GM18870 (cell line): ENCODE measurements around the gene KLHL29.
"Not testable (repeated sequence)": the region's sequence is repeated elsewhere in the genome, so short reads cannot be mapped to it uniquely, and the experiment has no call there.

Source experiments
- ATAC-seq: cut with Tn5 transposase; IDR thresholded peaks from one replicate; pipeline ENCODE4 v1.9.1; 2021; ENCODE audit warnings: moderate library complexity; ENCODE audit not compliant: unreplicated experiment

KLHL29 gene

DNA sequence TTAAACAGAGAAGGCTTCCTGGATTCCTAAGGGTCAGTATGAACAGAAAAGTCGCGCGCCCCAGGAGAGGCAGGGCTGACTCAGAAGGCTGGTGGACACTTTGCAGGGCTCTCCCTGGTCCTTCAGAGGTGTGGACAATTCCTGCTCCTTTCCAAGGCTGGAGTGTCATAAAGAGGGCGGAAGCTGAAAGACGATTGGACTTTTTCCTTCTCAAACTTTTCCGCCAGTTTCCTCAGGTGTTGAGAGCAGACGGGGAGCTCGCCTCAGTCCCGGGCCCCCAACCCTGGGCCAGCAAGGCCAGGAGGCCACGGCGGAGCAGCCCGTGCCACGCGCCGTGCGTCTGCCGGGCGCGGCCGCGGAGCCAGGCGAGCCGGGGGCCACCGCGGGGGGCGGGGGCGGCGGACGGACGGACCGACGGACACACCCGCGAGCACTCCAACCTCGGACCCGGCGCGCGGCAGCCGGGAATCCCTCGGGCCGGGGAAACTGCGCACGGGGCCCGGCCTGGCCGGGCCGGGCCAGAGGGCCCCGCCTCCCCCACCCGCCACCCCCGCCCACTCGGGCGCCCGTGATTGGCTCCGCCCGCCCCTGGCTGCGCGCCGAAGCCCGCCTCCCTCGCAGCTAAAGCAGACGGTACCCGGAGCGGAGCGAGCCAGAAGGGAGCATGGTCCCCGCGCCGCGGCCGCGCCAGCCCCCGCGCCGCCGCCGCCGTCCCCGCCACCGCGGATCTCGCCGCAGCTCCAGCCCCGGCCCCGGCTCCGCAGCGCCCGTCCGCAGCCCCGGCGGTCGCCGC is at the start of gene KLHL29:
Gene KLHL29 (plus strand): TSS at position 629 of the 793 bp plus-strand sequence. CDS start 177,018 bp downstream, outside the sequence.
- peak; percentile 34 for ATAC-seq

- ATAC-seq: no peak
Measured at GRCh38 chr2:23335550-23335949, 49.4 kb upstream of the KLHL29 start.

DNA sequence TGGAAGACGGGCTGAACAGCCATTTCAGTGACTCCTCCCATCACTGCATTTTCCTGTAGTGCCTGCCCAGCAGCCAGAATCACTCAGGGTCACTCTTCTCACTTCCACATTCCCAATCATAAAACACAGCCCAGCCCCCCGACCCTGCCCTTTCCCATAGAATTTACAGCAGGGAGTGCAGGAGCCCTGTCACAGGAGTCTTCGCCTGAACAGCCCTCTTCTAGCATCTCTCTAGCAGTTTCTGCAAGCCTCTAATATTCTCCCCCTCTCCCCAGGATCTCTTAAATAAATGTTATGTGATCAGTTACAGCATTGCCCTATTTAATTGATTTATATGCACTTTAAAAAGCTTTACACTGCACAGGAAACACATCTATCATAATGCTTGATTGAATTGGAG is 42.9 kb upstream of the KLHL29 start:
- ATAC-seq: no peak

DNA sequence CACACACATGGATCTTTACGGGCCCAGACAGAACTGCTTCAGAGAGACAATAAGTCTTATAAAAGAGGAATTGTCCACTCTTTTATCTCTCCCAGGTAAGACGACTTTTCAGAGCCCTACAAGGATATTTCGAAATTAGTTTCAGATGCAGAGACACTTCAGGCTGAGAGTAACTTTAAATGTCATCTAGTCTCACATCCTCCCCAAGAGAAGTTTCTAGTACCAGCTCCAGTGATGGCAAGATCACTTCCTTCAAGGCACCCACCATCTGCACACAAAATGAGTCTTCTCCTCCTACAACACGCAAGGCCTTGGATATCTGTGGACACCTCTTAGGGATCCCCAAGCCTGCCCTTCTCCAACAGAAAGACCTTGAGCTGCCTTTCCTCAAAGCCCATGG is 39.0 kb upstream of the KLHL29 start:
- ATAC-seq: peak; percentile 61

GRCh38 chr2:23346781-23347180 is 38.2 kb upstream of the KLHL29 start:
- no peak for ATAC-seq

DNA sequence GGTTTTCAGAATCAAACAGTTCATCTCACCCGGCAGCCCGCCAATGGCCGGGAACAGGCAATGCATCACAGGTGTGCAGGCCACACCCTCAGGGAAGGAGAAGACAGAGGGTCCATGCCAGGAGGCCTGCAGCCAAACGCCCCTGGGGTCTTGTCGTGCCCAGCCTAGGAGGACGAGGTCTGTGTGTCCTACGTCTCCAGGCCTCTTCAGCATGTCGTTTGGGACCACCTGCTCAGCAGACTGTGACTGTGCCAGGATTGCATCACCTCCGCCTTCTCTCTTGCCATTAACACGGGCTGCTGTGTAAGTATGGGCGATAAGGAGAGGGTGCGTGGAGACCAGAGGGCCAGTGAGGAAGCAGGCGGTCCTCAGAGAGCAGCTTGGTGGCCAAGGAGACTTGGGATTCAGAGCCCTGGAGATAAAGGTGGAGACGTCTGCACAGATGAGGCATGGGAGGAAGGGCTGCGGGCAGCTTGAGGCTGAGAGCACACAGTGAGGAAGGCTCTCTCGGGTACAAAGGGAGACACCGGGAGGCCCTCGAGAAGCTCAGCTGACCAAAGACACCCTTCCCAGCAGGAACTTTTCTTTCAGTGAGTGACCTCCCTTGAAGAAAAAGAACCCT is 37.4 kb upstream of the KLHL29 start:
- ATAC-seq: no peak

- ATAC-seq: not testable (repeated sequence)
Measured at GRCh38 chr2:23348093-23348481, 36.9 kb upstream of the KLHL29 start.

DNA sequence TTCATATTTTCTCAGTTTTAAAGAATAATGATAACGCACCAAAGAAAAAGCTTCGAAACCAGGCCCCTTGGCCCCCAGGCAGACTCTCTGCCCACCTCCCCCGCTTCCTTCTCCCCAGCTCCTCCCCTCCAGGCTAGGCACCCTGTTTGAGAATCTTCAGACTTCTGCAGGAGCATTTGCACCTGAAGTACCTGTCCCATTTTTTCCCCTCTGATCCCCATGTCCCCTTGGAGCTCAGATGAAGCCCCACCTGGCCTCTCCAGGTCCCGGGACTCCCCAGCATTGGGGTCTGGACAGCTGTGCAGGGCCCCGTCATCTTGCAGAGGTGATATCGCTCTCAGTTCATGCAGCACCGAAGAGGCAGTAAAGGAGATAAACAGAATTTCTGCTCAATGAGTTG is 35.5 kb upstream of the KLHL29 start:
- ATAC-seq: no peak

- ATAC-seq: no peak
Measured at GRCh38 chr2:23350041-23350791, 34.8 kb upstream of the KLHL29 start.

- no peak for ATAC-seq
Measured at GRCh38 chr2:23350792-23351355, 34.1 kb upstream of the KLHL29 start.

DNA sequence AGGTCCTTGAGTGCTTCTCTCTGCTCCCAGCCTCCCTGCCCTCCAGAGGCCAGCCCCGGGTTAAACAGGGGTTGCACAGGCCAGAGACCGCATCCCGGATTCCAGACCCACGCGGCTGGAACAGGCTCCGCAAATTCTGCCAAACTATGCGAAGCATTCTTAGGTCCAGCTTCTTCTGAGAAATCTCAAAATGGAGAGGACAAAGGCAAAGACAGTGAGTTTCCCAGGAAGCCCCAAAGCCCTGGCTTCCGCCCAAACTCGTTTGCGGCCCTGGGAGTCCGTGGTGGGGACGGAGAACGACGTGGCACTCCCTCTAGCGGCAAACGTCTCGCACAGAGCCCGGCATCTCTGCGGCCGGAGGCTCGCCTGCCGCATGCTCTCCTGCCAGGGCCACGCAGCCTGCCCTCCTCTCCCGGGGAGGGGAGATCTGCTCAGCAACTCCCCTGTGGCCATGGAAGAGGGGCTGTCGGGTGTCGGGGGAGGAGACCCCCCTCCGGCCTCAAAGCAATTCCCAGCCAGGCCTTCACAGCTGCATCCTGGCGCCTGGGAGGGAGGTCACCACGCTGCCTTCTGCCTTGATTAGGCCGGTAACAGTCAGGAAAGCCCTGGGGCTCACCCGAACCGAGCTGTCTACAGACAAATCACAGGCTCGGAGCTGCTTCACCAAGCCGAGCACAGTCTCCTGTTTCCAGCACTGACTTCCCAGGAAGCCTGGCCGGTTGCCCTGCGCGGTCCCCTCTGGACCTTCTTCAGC is 33.4 kb upstream of the KLHL29 start:
- ATAC-seq: peak; percentile 76

DNA sequence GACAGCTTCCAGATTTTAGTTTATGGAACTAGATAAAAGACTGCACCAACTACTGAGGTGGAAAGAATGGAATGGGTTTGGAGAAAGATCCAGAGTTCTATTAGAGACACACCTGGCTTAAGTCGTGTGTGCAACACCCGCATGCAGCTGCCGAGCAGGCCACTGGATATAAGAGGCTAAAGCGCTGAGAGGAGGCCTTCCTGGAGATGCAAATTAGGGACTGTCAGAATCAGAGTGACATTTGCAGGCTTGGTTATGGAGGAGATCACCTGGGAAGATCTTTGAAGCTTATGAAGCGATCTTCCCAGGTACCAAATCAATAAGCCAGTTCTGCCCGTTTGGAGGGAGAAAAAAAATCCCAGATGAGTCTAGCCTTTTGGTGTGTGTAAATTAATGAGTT is 30.4 kb upstream of the KLHL29 start:
- ATAC-seq: peak; percentile 86

GRCh38 chr2:23355001-23355400 is 30.0 kb upstream of the KLHL29 start:
- ATAC-seq: peak; percentile 21

DNA sequence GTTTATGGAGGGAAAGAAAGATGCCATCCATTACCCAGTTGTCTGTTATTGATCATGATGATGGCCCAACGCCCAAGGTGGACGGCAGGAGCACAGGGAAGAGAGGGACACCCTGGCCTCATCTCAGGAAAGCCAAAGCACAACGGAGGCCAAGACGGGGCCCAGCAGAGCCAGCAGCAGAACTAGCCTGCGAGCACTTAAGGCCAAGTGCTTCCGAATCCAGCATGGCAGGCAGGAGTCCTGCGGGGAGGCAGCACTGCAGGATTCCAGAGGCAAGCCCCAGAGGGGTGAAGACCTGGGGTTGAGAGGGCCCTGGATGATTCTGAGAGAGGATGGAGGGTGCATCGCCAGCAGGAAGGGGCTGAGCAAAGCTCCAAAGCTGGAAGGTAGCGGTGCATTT is 28.3 kb upstream of the KLHL29 start:
- no peak for ATAC-seq

DNA sequence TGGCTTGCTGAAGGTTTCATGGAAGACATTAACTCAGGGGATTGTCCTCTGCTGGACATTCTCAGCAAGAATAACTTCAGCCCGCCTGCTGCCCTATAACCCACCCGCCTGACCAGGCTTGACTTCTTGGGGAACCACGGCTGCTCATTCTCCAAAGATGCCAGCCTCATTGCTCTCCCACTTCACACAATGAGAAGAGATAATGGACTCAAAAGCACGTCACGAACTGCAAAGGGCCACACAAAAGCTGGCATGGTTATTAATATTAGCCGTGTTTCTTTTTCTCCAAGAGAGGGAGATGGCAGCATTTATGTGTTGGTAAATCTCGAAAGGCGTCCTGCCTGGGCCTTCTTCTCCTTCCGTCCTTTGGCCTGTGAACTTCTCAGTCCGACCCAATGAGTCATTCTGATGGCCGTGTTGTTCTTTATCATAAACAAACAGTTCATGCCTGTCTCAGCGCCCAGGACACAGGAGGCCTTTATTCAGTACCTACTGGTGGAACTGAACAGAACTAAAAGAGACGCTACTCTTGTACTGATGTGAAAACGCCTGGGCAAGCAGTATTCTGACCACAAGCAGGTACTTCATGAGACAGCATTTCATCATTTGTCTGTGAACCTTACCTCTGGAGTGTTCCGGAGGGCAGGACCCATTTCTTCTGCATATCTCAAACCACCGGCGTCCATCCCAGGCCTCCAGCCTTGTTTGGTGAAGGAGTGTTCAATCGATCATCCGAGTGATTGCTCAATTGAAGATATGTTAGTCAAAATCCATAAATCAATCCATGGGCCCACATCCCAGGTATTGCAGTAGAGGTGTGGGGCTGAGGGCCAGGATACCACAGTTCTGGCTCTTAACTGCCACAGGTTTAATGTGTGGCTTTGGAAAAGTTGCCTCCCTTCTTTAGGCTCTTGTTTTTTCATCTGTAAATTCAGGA is 25.1 kb upstream of the KLHL29 start:
- no peak for ATAC-seq

DNA sequence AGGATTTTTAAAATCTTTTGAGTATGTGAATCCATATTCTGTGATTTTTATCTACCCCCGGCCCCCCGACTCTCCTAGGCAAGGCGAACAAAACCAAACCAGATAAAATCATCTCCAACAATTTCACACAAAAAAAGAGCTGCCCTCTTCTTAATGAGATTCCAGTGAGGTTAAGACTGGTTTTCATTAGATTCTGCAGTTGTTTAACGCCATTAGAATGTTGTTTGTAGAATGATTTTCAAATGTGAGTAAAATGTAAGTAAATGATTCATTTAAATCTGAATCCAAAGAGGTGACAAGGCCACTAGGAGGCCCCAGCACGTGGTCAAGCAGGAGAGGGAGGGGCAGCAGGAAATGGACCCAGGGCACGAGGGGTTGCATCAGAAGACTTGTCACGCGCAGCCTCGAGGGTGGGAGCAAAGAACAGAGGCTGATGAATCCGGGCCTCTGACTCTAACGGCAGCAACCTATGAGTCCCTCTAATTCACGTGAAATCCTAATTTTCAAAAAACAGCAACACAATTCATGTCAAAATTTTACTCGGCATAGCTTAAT is 24.3 kb upstream of the KLHL29 start:
- ATAC-seq: no peak

DNA sequence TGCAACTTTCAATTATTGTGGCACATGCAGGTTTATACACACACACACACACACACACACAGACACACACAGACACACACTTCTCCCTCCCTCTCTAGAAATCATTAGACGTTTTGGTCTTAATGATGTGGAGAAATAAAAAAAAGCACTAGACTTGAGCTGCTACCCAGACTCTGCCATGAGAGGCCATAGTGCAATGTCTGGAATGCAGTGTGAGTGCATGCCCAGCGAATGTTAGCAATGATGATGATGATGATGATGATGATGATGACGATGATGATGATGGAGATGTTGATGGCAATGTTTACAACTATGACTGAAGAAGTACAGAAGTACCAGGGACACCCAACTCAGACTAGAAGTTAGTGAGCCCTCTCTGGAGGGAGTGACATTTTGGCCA is 23.8 kb upstream of the KLHL29 start:
- ATAC-seq: no peak

DNA sequence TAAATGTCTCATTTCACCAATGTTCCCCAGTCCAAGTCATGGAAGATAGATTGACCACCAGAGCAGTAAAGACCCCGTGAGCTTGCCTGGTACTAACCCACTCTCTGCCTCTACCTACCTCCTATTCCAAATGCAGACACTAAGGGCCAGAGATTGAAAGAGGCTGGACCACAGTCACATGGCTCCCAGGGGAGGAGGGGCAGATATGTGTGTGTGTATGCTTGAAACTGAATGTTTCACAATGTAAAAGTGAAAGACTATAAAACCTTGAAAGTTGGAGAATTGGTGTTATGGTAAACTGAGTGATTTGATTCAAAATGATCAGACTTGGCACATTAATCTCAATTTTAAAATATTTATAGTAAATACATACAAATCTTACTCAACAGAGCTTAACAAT is 21.7 kb upstream of the KLHL29 start:
- no peak for ATAC-seq

- ATAC-seq: no peak
Measured at GRCh38 chr2:23363831-23364230, 21.1 kb upstream of the KLHL29 start.
